ENCODE data around the gene PASK.
A peak's percentile ranks its signal among the peaks of the same experiment; 100 is the strongest.

The PASK gene

DNA sequence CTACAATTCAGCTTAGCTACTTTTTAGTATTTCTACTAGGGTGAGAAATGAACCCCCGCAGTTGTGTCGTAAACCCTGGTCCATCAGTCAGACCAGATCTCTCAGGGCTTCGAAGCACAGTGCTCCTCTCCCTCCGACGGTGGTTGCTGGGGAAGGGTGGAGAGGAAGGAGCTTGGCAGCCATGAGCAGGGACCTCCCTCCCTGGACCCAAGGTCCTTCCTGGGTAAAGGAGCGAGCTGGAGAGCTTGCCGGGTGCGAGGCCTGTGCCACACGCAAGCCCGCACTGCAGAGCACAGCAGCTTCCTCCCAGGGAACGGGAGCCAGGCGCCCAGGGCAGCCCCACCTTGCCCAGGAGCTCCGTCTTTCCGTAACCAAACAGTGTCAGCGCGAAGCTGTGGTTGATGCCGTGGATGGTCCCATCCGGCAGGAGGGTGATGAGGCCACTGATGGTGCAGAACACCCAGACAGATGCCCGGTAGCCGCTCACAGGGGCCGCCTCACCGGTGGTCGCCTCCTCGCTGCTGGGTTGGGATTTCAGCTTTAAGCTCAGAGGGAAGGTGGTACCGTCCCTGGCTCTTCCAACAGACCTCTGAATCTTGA, 12.5 kb downstream of the PASK start:
- no peak overlapping the region for H3K18ac ChIP-seq (ENCODE audit: low read length)
- no peak overlapping the region for H3K27ac ChIP-seq (replicated peaks; ENCODE audit: low read length)
- no peak overlapping the region for H3K14ac ChIP-seq (ENCODE audit: low read length)
- H3K9me3 ChIP-seq (replicated peaks in 1 of 2; ENCODE audit: control insufficient read depth in 2 of 2, insufficient read depth in 1 of 2, low read depth in 1 of 2, low read length in 2 of 2) = no peaks in the 10 kb centered on the region
- no peak overlapping the region for H4K8ac ChIP-seq (ENCODE audit: low read depth, low read length)
- no peak overlapping the region for H2BK15ac ChIP-seq (ENCODE audit: low read length)
- peaks cover 16 to 95% of the 10 kb centered on the region in 2 donors for H3K36me3 ChIP-seq (replicated peaks in 1 of 2; ENCODE audit: control insufficient read depth in 2 of 2, insufficient read depth in 2 of 2, low read length in 2 of 2)
- no peak overlapping the region for H3K4me3 ChIP-seq (ENCODE audit: low read length in 2 of 2)
- no CpG with 5 or more reads among the region's 25 CpGs for WGBS, 2 donors (ENCODE audit: extremely low coverage in 2 of 2, insufficient read length in 2 of 2, insufficient replicate concordance in 1 of 2)
- no peak overlapping the region for H2AK5ac ChIP-seq (ENCODE audit: low read depth, low read length)
- no peaks in the 10 kb centered on the region for H3K27me3 ChIP-seq (ENCODE audit: control insufficient read depth in 3 of 3, insufficient read depth in 3 of 3, low read depth in 1 of 3, low read length in 3 of 3)
- no peaks in the 10 kb centered on the region for H3K4me1 ChIP-seq (ENCODE audit: control insufficient read depth in 2 of 2, insufficient read depth in 1 of 2, low read depth in 1 of 2, low read length in 2 of 2)
- H2BK12ac ChIP-seq (ENCODE audit: low read length) = no peak overlapping the region
- no peak overlapping the region for H4K91ac ChIP-seq (ENCODE audit: low read depth, low read length, poor library complexity)
- no peak overlapping the region for H2AFZ ChIP-seq (ENCODE audit: low read length)
- DNase-seq (ENCODE audit: low spot score) = no peak
- H3K4ac ChIP-seq (ENCODE audit: low read length) = no peak overlapping the region
- no peak overlapping the region for H2BK120ac ChIP-seq (ENCODE audit: low read depth, low read length)
- H3K79me1 ChIP-seq (ENCODE audit: low read depth, low read length) = peaks cover 7% of the 10 kb centered on the region
- no peak overlapping the region for H3K4me2 ChIP-seq (ENCODE audit: insufficient read depth, low read length, poor library complexity, severe bottlenecking)
- peak overlapping the region; percentile 70 for H3K23ac ChIP-seq (ENCODE audit: low read depth, low read length, poor library complexity)
- no peak overlapping the region for H2BK5ac ChIP-seq (ENCODE audit: low read length)
- H3K9ac ChIP-seq (ENCODE audit: low read depth, low read length, poor library complexity) = no peak overlapping the region

GRCh38 chr2:241136191-241136590, 13.1 kb downstream of the PASK start:
- no peak overlapping the region for H2AFZ ChIP-seq (ENCODE audit: low read length)
- no peak overlapping the region for H4K91ac ChIP-seq (ENCODE audit: low read depth, low read length, poor library complexity)
- WGBS, 2 donors (ENCODE audit: extremely low coverage in 2 of 2, insufficient read length in 2 of 2, insufficient replicate concordance in 1 of 2) = no CpG with 5 or more reads among the region's 8 CpGs

GRCh38 chr2:241135737-241136136, 13.5 kb downstream of the PASK start:
- Histone ChIP-seq H3K4me1 (ENCODE audit: control insufficient read depth in 2 of 2, insufficient read depth in 1 of 2, low read depth in 1 of 2, low read length in 2 of 2) (no peaks in the 10 kb centered on the region), H3K36me3 (replicated peaks in 1 of 2; ENCODE audit: control insufficient read depth in 2 of 2, insufficient read depth in 2 of 2, low read length in 2 of 2) (peaks cover 16 to 95% of the 10 kb centered on the region in 2 donors), H3K4me2 (ENCODE audit: insufficient read depth, low read length, poor library complexity, severe bottlenecking) (no peak overlapping the region), H2AK5ac (ENCODE audit: low read depth, low read length) (no peak overlapping the region), H2BK15ac (ENCODE audit: low read length) (no peak overlapping the region), H2AFZ (ENCODE audit: low read length) (no peak overlapping the region), H4K8ac (ENCODE audit: low read depth, low read length) (no peak overlapping the region), H4K91ac (ENCODE audit: low read depth, low read length, poor library complexity) (no peak overlapping the region), H2BK12ac (ENCODE audit: low read length) (no peak overlapping the region), H3K23ac (ENCODE audit: low read depth, low read length, poor library complexity) (no peak overlapping the region), H3K27ac (replicated peaks; ENCODE audit: low read length) (no peak overlapping the region), H3K14ac (ENCODE audit: low read length) (no peak overlapping the region), H3K9me3 (replicated peaks in 1 of 2; ENCODE audit: control insufficient read depth in 2 of 2, insufficient read depth in 1 of 2, low read depth in 1 of 2, low read length in 2 of 2) (peaks cover 0 to 2% of the 10 kb centered on the region in 2 donors), H2BK5ac (ENCODE audit: low read length) (no peak overlapping the region), H3K9ac (ENCODE audit: low read depth, low read length, poor library complexity) (no peak overlapping the region), H3K4me3 (ENCODE audit: low read length in 2 of 2) (no peak overlapping the region), H3K4ac (ENCODE audit: low read length) (no peak overlapping the region), H3K79me1 (ENCODE audit: low read depth, low read length) (peaks cover 9% of the 10 kb centered on the region), H3K18ac (ENCODE audit: low read length) (no peak overlapping the region), H3K27me3 (ENCODE audit: control insufficient read depth in 3 of 3, insufficient read depth in 3 of 3, low read depth in 1 of 3, low read length in 3 of 3) (no peaks in the 10 kb centered on the region), H2BK120ac (ENCODE audit: low read depth, low read length) (no peak overlapping the region)
- no peak for DNase-seq (ENCODE audit: low spot score)
- no CpG with 5 or more reads among the region's 9 CpGs for WGBS, 2 donors (ENCODE audit: extremely low coverage in 2 of 2, insufficient read length in 2 of 2, insufficient replicate concordance in 1 of 2)

More at GRCh38 chr2:241136191-241136590, 13.1 kb downstream of the PASK start:
- DNase-seq (ENCODE audit: low spot score) = no peak
- Histone ChIP-seq H3K14ac (ENCODE audit: low read length) (no peak overlapping the region), H3K36me3 (replicated peaks in 1 of 2; ENCODE audit: control insufficient read depth in 2 of 2, insufficient read depth in 2 of 2, low read length in 2 of 2) (peaks cover 16 to 97% of the 10 kb centered on the region in 2 donors), H3K79me1 (ENCODE audit: low read depth, low read length) (peaks cover 9% of the 10 kb centered on the region), H2AK5ac (ENCODE audit: low read depth, low read length) (no peak overlapping the region), H3K27ac (replicated peaks; ENCODE audit: low read length) (no peak overlapping the region), H2BK15ac (ENCODE audit: low read length) (no peak overlapping the region), H3K4me3 (ENCODE audit: low read length in 2 of 2) (no peak overlapping the region), H3K4me2 (ENCODE audit: insufficient read depth, low read length, poor library complexity, severe bottlenecking) (no peak overlapping the region), H3K9me3 (replicated peaks in 1 of 2; ENCODE audit: control insufficient read depth in 2 of 2, insufficient read depth in 1 of 2, low read depth in 1 of 2, low read length in 2 of 2) (peaks cover 0 to 2% of the 10 kb centered on the region in 2 donors), H2BK5ac (ENCODE audit: low read length) (no peak overlapping the region), H4K8ac (ENCODE audit: low read depth, low read length) (no peak overlapping the region), H3K18ac (ENCODE audit: low read length) (no peak overlapping the region), H2BK12ac (ENCODE audit: low read length) (no peak overlapping the region), H3K4ac (ENCODE audit: low read length) (no peak overlapping the region), H3K27me3 (ENCODE audit: control insufficient read depth in 3 of 3, insufficient read depth in 3 of 3, low read depth in 1 of 3, low read length in 3 of 3) (no peaks in the 10 kb centered on the region), H3K23ac (ENCODE audit: low read depth, low read length, poor library complexity) (no peak overlapping the region), H3K9ac (ENCODE audit: low read depth, low read length, poor library complexity) (no peak overlapping the region), H3K4me1 (ENCODE audit: control insufficient read depth in 2 of 2, insufficient read depth in 1 of 2, low read depth in 1 of 2, low read length in 2 of 2) (no peaks in the 10 kb centered on the region), H2BK120ac (ENCODE audit: low read depth, low read length) (no peak overlapping the region)

- Histone ChIP-seq H3K23ac (ENCODE audit: low read depth, low read length, poor library complexity) (no peak overlapping the region), H3K27ac (replicated peaks; ENCODE audit: low read length) (no peak overlapping the region), H2BK15ac (ENCODE audit: low read length) (no peak overlapping the region), H2BK120ac (ENCODE audit: low read depth, low read length) (no peak overlapping the region), H2AK5ac (ENCODE audit: low read depth, low read length) (no peak overlapping the region), H4K8ac (ENCODE audit: low read depth, low read length) (no peak overlapping the region), H3K4me1 (ENCODE audit: control insufficient read depth in 2 of 2, insufficient read depth in 1 of 2, low read depth in 1 of 2, low read length in 2 of 2) (no peaks in the 10 kb centered on the region), H2BK12ac (ENCODE audit: low read length) (no peak overlapping the region), H3K4me2 (ENCODE audit: insufficient read depth, low read length, poor library complexity, severe bottlenecking) (no peak overlapping the region), H2AFZ (ENCODE audit: low read length) (no peak overlapping the region), H3K4ac (ENCODE audit: low read length) (no peak overlapping the region), H3K27me3 (ENCODE audit: control insufficient read depth in 3 of 3, insufficient read depth in 3 of 3, low read depth in 1 of 3, low read length in 3 of 3) (no peaks in the 10 kb centered on the region), H3K79me1 (ENCODE audit: low read depth, low read length) (peaks cover 7% of the 10 kb centered on the region), H3K36me3 (replicated peaks in 1 of 2; ENCODE audit: control insufficient read depth in 2 of 2, insufficient read depth in 2 of 2, low read length in 2 of 2) (peaks cover 10 to 95% of the 10 kb centered on the region in 2 donors), H3K4me3 (ENCODE audit: low read length in 2 of 2) (no peak overlapping the region), H2BK5ac (ENCODE audit: low read length) (no peak overlapping the region), H3K9me3 (replicated peaks in 1 of 2; ENCODE audit: control insufficient read depth in 2 of 2, insufficient read depth in 1 of 2, low read depth in 1 of 2, low read length in 2 of 2) (peaks cover 0 to 2% of the 10 kb centered on the region in 2 donors), H4K91ac (ENCODE audit: low read depth, low read length, poor library complexity) (no peak overlapping the region), H3K14ac (ENCODE audit: low read length) (peak overlapping the region; percentile 47), H3K9ac (ENCODE audit: low read depth, low read length, poor library complexity) (no peak overlapping the region), H3K18ac (ENCODE audit: low read length) (no peak overlapping the region)
- WGBS, 2 donors (ENCODE audit: extremely low coverage in 2 of 2, insufficient read length in 2 of 2, insufficient replicate concordance in 1 of 2) = no CpG with 5 or more reads among the region's 7 CpGs
- no peak for DNase-seq (ENCODE audit: low spot score)
These were observed 14.6 kb downstream of the PASK start for GRCh38 chr2:241134711-241135110.
